Measurements from ENCODE around the gene C4BPB.
A peak's percentile ranks its signal among the peaks of the same experiment; 100 is the strongest.

The C4BPB gene

GRCh38 chr1:207069858-207070506 is 18.7 kb upstream of the C4BPB start:
- Mint-ChIP-seq H3K4me1 (peaks cover 29% of the 10 kb centered on the region), H3K27ac (no peak overlapping the region), H3K36me3 (ENCODE audit: low read depth) (peaks cover 7% of the 10 kb centered on the region), H3K4me3 (no peak overlapping the region), H3K27me3 (no peaks in the 10 kb centered on the region), H3K9me3 (no peaks in the 10 kb centered on the region)
- no peak for ATAC-seq
- no peak for DNase-seq

GRCh38 chr1:207070811-207071210 is 17.8 kb upstream of the C4BPB start:
- no peak for ATAC-seq
- Mint-ChIP-seq H3K27ac (no peak overlapping the region), H3K36me3 (ENCODE audit: low read depth) (peaks cover 7% of the 10 kb centered on the region), H3K4me1 (peaks cover 29% of the 10 kb centered on the region), H3K9me3 (no peaks in the 10 kb centered on the region), H3K4me3 (no peak overlapping the region), H3K27me3 (no peaks in the 10 kb centered on the region)
- DNase-seq = no peak

GRCh38 chr1:207071426-207071825 is 17.2 kb upstream of the C4BPB start:
- no peak for ATAC-seq
- H3K4me1 Mint-ChIP-seq = peaks cover 29% of the 10 kb centered on the region
- H3K4me3 Mint-ChIP-seq = no peak overlapping the region
- no peaks in the 10 kb centered on the region for H3K27me3 Mint-ChIP-seq
- peaks cover 7% of the 10 kb centered on the region for H3K36me3 Mint-ChIP-seq (ENCODE audit: low read depth)
- H3K9me3 Mint-ChIP-seq = no peaks in the 10 kb centered on the region
- no peak for DNase-seq
- no peak overlapping the region for H3K27ac Mint-ChIP-seq

- peaks cover 29% of the 10 kb centered on the region for H3K4me1 Mint-ChIP-seq
- H3K27me3 Mint-ChIP-seq = no peaks in the 10 kb centered on the region
- no peak for ATAC-seq
- no peak overlapping the region for H3K27ac Mint-ChIP-seq
- H3K36me3 Mint-ChIP-seq (ENCODE audit: low read depth) = peaks cover 7% of the 10 kb centered on the region
- no peak for DNase-seq
- no peaks in the 10 kb centered on the region for H3K9me3 Mint-ChIP-seq
- no peak overlapping the region for H3K4me3 Mint-ChIP-seq
Observed at GRCh38 chr1:207072233-207072632, 16.4 kb upstream of the C4BPB start.

GRCh38 chr1:207073906-207074820 is 14.5 kb upstream of the C4BPB start:
- DNase-seq (no peak), ATAC-seq (no peak)
- H3K4me1 Mint-ChIP-seq = peaks cover 26% of the 10 kb centered on the region
- H3K27me3 Mint-ChIP-seq = no peaks in the 10 kb centered on the region
- no peaks in the 10 kb centered on the region for H3K9me3 Mint-ChIP-seq
- no peak overlapping the region for H3K27ac Mint-ChIP-seq
- H3K36me3 Mint-ChIP-seq (ENCODE audit: low read depth) = peaks cover 3% of the 10 kb centered on the region
- no peak overlapping the region for H3K4me3 Mint-ChIP-seq

- no peak for ATAC-seq
- Mint-ChIP-seq H3K4me1 (peaks cover 6% of the 10 kb centered on the region), H3K36me3 (ENCODE audit: low read depth) (no peaks in the 10 kb centered on the region), H3K27me3 (no peaks in the 10 kb centered on the region), H3K9me3 (no peaks in the 10 kb centered on the region), H3K4me3 (no peak overlapping the region), H3K27ac (no peak overlapping the region)
- no peak for DNase-seq
Observed at GRCh38 chr1:207076181-207076955, 12.3 kb upstream of the C4BPB start.

GRCh38 chr1:207077012-207077411 is 11.6 kb upstream of the C4BPB start:
- no peak overlapping the region for H3K27ac Mint-ChIP-seq

GRCh38 chr1:207077470-207078377 is 10.9 kb upstream of the C4BPB start:
- Mint-ChIP-seq H3K4me3 (no peak overlapping the region), H3K27ac (no peak overlapping the region), H3K4me1 (no peaks in the 10 kb centered on the region), H3K9me3 (no peaks in the 10 kb centered on the region), H3K27me3 (no peaks in the 10 kb centered on the region), H3K36me3 (ENCODE audit: low read depth) (no peaks in the 10 kb centered on the region)
- ATAC-seq = peak; percentile 72
- DNase-seq = peak; percentile 58

More at GRCh38 chr1:207077012-207077411, 11.6 kb upstream of the C4BPB start:
- Mint-ChIP-seq H3K27me3 (no peaks in the 10 kb centered on the region), H3K4me3 (no peak overlapping the region), H3K9me3 (no peaks in the 10 kb centered on the region), H3K4me1 (no peaks in the 10 kb centered on the region), H3K36me3 (ENCODE audit: low read depth) (no peaks in the 10 kb centered on the region)
- DNase-seq = no peak
- ATAC-seq = no peak

- Mint-ChIP-seq H3K27me3 (no peaks in the 10 kb centered on the region), H3K9me3 (no peaks in the 10 kb centered on the region), H3K27ac (no peak overlapping the region), H3K36me3 (ENCODE audit: low read depth) (no peaks in the 10 kb centered on the region), H3K4me3 (no peak overlapping the region), H3K4me1 (no peaks in the 10 kb centered on the region)
- ATAC-seq (no peak), DNase-seq (no peak)
Observed at GRCh38 chr1:207078578-207079132, 10.0 kb upstream of the C4BPB start.

- Mint-ChIP-seq H3K27ac (no peak overlapping the region), H3K4me1 (peaks cover 5% of the 10 kb centered on the region), H3K4me3 (no peak overlapping the region), H3K36me3 (ENCODE audit: low read depth) (no peaks in the 10 kb centered on the region), H3K9me3 (no peaks in the 10 kb centered on the region), H3K27me3 (peaks cover 2% of the 10 kb centered on the region)
- DNase-seq (no peak), ATAC-seq (no peak)
Observed at GRCh38 chr1:207079706-207080241, 8.9 kb upstream of the C4BPB start.

- H3K36me3 Mint-ChIP-seq (ENCODE audit: low read depth) = no peaks in the 10 kb centered on the region
Observed at GRCh38 chr1:207081088-207081487, 7.6 kb upstream of the C4BPB start.

GRCh38 chr1:207081806-207082205 is 6.9 kb upstream of the C4BPB start:
- ATAC-seq (no peak), DNase-seq (no peak)
- Mint-ChIP-seq H3K27ac (no peak overlapping the region), H3K4me1 (peaks cover 10% of the 10 kb centered on the region), H3K9me3 (no peaks in the 10 kb centered on the region), H3K27me3 (peaks cover 2% of the 10 kb centered on the region), H3K4me3 (no peak overlapping the region), H3K36me3 (ENCODE audit: low read depth) (no peaks in the 10 kb centered on the region)

More at GRCh38 chr1:207081088-207081487, 7.6 kb upstream of the C4BPB start:
- Mint-ChIP-seq H3K27ac (no peak overlapping the region), H3K4me3 (no peak overlapping the region), H3K27me3 (peaks cover 2% of the 10 kb centered on the region), H3K9me3 (no peaks in the 10 kb centered on the region), H3K4me1 (peaks cover 10% of the 10 kb centered on the region)
- DNase-seq = no peak
- ATAC-seq = no peak

- no peak for DNase-seq
Observed at GRCh38 chr1:207084232-207084631, 4.4 kb upstream of the C4BPB start.

More at GRCh38 chr1:207084232-207084631, 4.4 kb upstream of the C4BPB start:
- Mint-ChIP-seq H3K27me3 (peaks cover 2% of the 10 kb centered on the region), H3K27ac (no peak overlapping the region), H3K4me1 (peaks cover 19% of the 10 kb centered on the region), H3K36me3 (ENCODE audit: low read depth) (no peaks in the 10 kb centered on the region), H3K9me3 (no peaks in the 10 kb centered on the region), H3K4me3 (no peak overlapping the region)
- no peak for ATAC-seq
